ACHN (cell line): ENCODE data around the gene BRINP3.

Source experiments
- DNase-seq: peaks from one replicate; pipeline ENCODE4 v3.0.0-alpha.2; 2015
- in situ Hi-C: cut with HindIII; loops from 2 replicates; pipeline ENCODE4 v1.10.0; 2017; ENCODE audit warnings: low sequenced_read_pairs, low pct_ligation_motif_present, low pct_unique_long_range_greater_than_20kb

Gene BRINP3

DNA sequence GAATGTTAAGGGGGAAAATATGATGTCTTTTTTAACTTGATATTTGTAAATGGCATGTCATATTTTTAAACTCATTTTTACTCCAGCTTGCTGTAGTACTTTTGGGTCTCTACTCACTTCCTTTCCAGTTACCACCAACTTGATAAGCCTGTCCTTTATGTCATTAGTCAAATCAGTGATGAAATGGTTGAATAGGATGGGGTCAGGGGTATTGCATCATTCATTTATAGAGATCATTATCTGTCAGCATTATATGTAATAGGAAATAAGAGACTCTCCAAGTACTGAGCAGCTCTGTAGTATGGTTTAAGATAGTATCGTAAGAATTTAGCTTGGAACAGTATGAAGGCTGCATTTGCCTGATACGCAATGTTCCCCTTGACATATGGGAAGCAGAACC is 227.3 kb downstream of the BRINP3 start:
- in situ Hi-C loops = no loop called here

DNA sequence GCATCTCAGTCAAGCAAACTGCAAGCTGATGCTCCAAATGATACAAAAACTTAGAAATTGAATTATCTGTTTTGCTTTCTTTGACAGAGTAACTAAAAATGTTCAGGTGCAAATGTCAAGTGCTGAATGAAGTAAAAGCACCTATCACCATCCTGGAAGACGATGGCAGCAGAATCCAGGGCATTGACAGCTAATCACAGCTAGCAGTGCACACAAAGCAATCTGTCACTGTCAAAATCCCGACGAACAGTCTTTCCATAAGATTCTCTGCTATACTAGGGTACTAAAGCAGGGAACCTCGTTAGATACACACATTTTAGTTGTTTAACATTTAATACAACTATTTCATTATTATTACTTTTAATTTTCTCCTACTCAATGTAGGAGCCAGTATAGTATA is 233.3 kb downstream of the BRINP3 start:
- DNase-seq = no peak
- in situ Hi-C loops = no loop called here

More for the DNA sequence above, 227.3 kb downstream of the BRINP3 start:
- no peak for DNase-seq

DNA sequence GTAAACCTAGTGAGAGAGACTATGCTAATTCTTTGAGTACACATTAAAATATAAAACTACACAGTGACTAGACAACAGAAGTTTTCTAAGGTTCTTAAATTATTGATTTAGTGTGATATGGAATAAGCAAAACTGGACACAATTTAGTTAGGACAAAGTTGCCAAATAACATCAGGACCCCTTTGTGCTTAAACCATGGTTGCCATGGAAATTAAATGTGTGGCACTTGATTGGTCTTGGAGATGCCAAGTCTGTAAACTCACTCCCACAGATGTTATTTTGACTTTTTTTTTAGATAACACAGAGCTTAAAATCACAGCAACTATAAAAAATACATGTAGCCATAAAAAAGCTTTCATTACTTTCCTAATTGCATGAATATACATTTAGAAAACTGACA is 234.6 kb downstream of the BRINP3 start:
- in situ Hi-C loops = no loop called here
- no peak for DNase-seq

DNA sequence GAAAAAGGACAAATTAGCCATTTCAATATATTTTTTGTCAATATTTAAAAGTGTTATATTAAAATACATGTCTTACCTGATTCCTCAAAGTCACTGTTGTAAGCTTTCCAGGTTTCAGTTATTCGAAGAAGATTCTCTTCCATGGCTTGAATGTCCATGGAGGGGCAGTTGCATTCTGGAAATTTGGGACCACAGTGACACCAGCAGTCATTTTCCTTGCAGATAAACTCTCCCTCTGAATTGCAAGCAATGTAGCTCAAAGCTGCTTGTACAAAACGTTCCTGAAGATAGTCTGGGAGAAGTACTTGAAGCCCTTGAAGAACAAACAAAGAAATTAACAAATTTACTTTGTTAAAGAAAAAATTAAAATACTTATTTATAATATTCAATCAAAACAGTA is 251.7 kb downstream of the BRINP3 start:
- peak; percentile 6 for DNase-seq
- in situ Hi-C loops = no loop called here

DNA sequence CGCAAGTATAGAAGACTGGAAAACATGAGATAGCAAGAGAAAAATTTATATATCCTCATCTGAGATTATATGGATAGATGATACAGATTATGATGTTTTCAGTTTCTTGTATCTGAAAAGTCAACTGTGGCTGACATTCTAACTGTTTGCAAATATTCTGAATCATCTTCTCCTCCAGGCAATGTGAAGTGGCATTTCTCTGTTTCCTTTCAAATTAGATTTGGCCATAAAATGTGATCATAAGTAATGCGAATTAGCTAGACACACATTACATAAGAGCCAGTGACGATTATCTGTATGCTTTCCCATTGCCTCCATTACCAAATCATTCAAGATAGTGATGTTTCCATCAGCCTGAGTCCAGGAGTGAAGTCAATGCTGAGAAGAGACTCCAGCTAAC is 265.2 kb downstream of the BRINP3 start:
- in situ Hi-C loops = no loop called here
- DNase-seq = no peak

DNA sequence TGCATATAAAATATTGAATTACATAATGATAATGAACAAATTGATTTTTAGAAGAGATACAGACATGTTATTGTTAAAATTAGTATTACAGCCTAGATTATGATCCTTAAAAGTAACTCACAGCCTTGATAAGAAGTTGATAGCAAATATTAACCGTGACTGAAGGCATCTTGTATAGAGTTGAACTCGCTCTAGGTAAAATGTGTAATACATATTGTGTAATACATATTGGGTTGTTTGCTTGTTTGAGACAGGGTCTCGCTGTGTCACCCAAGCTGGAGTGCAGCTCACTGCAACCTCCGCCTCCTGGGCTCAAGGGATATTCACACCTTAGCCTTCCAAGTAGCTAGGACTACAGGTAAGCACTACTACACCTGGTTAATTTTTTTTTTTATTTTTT is 269.9 kb downstream of the BRINP3 start:
- no peak for DNase-seq
- in situ Hi-C loops = no loop called here

GRCh38 chr1:190205713-190206112 is 272.0 kb downstream of the BRINP3 start:
- no peak for DNase-seq
- in situ Hi-C loops = no loop called here

- no peak for DNase-seq
- in situ Hi-C loops = no loop called here
Measured at GRCh38 chr1:190196020-190196419, 281.6 kb downstream of the BRINP3 start.

- DNase-seq = no peak
- in situ Hi-C loops = no loop called here
Measured at GRCh38 chr1:190193508-190194115, 284.1 kb downstream of the BRINP3 start.

- DNase-seq = no peak
- in situ Hi-C loops = no loop called here
Measured at GRCh38 chr1:190192627-190193026, 285.0 kb downstream of the BRINP3 start.

DNA sequence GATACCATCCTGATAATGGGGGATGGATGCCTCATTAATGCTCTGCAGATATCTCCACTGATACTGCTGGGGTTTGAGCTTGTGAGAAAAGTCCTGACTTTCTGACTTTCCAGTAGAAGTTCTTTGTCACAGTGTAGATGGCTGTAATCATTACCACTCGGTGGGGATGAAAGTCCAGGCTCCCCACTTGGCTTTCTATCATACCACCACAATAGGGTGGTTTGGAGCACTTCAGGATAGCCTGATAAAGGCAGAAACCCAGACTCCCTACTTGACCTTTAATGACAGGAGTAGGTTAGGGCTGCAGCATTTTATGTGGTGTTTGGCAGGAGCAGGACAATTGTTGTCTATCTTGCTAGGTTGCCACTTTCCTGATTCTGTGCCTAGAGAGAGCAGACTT is 294.1 kb downstream of the BRINP3 start:
- no peak for DNase-seq
- in situ Hi-C loops = no loop called here

DNA sequence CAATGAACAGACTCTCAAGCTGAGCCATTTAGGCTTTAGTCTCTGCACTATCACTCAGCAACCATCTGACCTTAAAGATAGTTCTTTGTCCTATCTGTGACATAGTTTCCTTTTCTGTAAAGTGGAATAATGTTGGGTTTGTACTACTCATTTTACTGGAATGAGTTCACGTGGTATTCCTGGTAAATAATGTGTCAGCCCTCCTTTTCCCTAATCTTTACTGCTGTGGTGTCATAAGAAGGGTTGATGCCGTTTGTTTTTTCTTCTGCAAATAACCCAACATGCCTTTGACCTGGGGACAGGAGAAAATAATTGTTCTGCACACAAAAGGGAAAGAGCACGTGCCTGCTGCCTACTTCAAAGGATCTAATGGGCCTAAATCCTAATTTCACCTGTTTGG is 297.8 kb downstream of the BRINP3 start:
- no peak for DNase-seq

GRCh38 chr1:190178827-190179226 is 298.8 kb downstream of the BRINP3 start:
- in situ Hi-C loops = no loop called here
- no peak for DNase-seq

More for the DNA sequence above, 297.8 kb downstream of the BRINP3 start:
- in situ Hi-C loops = no loop called here

DNA sequence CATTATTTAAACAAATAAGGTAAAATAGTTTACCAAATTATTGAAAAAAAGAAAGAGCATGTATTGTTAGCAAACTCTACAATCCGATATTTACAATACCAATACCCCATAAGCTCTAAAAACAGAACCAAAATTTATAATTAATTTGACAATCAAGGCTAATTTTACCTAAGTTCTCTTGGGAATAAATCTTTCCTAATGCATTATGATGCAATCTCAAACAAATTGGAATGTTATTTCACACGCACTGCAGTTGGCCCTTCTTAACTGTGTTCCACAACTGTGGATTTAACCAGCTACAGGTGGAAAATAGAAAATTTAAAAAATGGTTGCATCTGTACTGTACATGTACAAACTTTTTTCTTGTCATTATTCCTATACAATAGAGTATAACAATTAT is 300.1 kb downstream of the BRINP3 start:
- DNase-seq = no peak
- in situ Hi-C loops = no loop called here

- in situ Hi-C loops = no loop called here
- DNase-seq = no peak
Measured at GRCh38 chr1:190176776-190177175, 300.9 kb downstream of the BRINP3 start.

- in situ Hi-C loops = no loop called here
- no peak for DNase-seq
Measured at GRCh38 chr1:190175320-190175719, 302.3 kb downstream of the BRINP3 start.

DNA sequence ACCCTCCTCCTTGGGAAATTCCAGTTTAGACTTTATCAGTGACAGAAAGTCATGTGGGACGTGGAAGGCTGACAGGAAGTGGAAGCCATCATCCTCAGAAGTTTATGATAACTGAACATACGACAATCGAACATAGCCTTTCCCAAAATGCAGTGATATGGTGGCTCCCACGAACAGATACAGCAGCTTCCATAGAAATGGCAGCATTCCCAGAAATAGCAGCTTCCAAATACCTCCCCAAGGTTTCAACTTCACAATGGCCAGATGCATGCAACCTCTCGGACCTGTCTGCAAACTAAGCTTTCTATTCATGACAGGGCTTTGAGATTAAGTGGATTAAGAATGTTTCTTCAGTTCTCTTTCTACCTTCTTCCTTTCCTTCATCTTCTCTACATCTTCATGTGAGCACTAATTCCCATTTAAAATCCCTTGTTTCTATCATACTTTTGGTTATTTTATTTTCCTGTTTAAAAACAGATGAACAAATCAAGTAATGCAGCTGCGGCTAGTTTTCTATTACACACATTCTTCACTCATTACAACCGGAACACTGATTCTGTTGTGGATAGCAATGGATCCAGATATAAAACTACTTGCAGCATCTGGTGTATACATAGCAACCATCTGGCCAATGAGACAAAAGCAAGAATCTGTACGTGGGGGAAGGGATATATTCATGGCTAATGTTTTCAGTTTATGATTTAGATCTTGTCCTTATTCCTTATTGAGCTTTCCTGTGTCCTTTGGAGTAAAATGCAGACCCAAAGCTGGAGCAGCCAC is 304.8 kb downstream of the BRINP3 start:
- DNase-seq = no peak
- in situ Hi-C loops = no loop called here

- DNase-seq = no peak
- in situ Hi-C loops = no loop called here
Measured at GRCh38 chr1:190170321-190170720, 307.3 kb downstream of the BRINP3 start.

GRCh38 chr1:190169311-190170067 is 308.2 kb downstream of the BRINP3 start:
- DNase-seq = peak; percentile 24
- in situ Hi-C loops = no loop called here

GRCh38 chr1:190168893-190169280 is 308.8 kb downstream of the BRINP3 start:
- DNase-seq = no peak
- in situ Hi-C loops = no loop called here
